Fibroblast of lung (primary cell): ENCODE results near the gene OR2AG2. TPM values are rescaled to one million over a fixed set of nuclear protein-coding genes. Genes with fewer than 3 reads are reported as not detected.

Source experiments
- DNase-seq, 2 donors: peaks; one replicate each; pipeline versions ENCODE4 v3.0.0 to v3.0.0-alpha.2; 2010; ENCODE audit warnings: low read depth in 2 of 2
- H2AFZ ChIP-seq: 2 replicates; pipeline ENCODE4 v1.5.1; 2012; ENCODE audit warnings: low read length, control low read depth, inconsistent platforms
- H3K27ac ChIP-seq: 2 replicates; pipeline ENCODE4 v1.5.1; 2011; ENCODE audit warnings: low read length, control low read depth; ENCODE audit not compliant: insufficient read depth
- H3K27me3 ChIP-seq: 2 replicates; pipeline ENCODE4 v1.5.1; 2011; ENCODE audit warnings: mild to moderate bottlenecking, low read length; ENCODE audit not compliant: control insufficient read depth, insufficient read depth
- H3K36me3 ChIP-seq: 2 replicates; pipeline ENCODE4 v1.5.1; 2011; ENCODE audit warnings: low read length; ENCODE audit not compliant: control insufficient read depth, insufficient read depth
- H3K4me1 ChIP-seq: 2 replicates; pipeline ENCODE4 v1.5.1; 2011; ENCODE audit warnings: low read length; ENCODE audit not compliant: control insufficient read depth, insufficient read depth; ENCODE audit errors: extremely low read depth
- H3K4me2 ChIP-seq: 2 replicates; pipeline ENCODE4 v1.5.1; 2011; ENCODE audit warnings: low read length, control low read depth; ENCODE audit not compliant: insufficient read depth; ENCODE audit errors: extremely low read depth
- H3K4me3 ChIP-seq, 4 experiments: fragments of 200-600 bp in 1 of 4; sonication (generic) in 1 of 4; replicated peaks in 1 of 4; 2 replicates each; pipeline ENCODE4 v1.5.1; 2011 to 2016; ENCODE audit warnings: low read length in 4 of 4, low read depth in 3 of 4, mild to moderate bottlenecking in 3 of 4, control low read depth in 2 of 4, inconsistent platforms in 1 of 4, mixed read lengths in 1 of 4; ENCODE audit not compliant: insufficient read depth in 1 of 4; ENCODE audit errors: control extremely low read depth in 1 of 4
- H3K79me2 ChIP-seq: 2 replicates; pipeline ENCODE4 v1.5.1; 2012; ENCODE audit warnings: mild to moderate bottlenecking, low read length, inconsistent platforms; ENCODE audit not compliant: control insufficient read depth, insufficient read depth
- H3K9ac ChIP-seq: 2 replicates; pipeline ENCODE4 v1.5.1; 2011; ENCODE audit warnings: mild to moderate bottlenecking, low read length, control low read depth; ENCODE audit not compliant: insufficient read depth
- H3K9me3 ChIP-seq: 2 replicates; pipeline ENCODE4 v1.5.1; 2012; ENCODE audit warnings: low read depth, low read length; ENCODE audit not compliant: control insufficient read depth, insufficient read depth
- H4K20me1 ChIP-seq: 2 replicates; pipeline ENCODE4 v1.5.1; 2011; ENCODE audit warnings: low read length; ENCODE audit not compliant: control insufficient read depth, insufficient read depth; ENCODE audit errors: extremely low read depth
- CTCF ChIP-seq, 2 donors: IDR thresholded peaks in 1 of 2; conservative IDR thresholded peaks in 1 of 2; 1 replicate in 1 of 2; 2 replicates in 1 of 2; pipeline ENCODE4 v1.5.1; 2011 to 2012; ENCODE audit warnings: low read length in 2 of 2, control low read depth in 1 of 2, inconsistent platforms in 1 of 2, low read depth in 1 of 2, mild to moderate bottlenecking in 1 of 2
- EZH2 ChIP-seq: IDR thresholded peaks from 2 replicates; pipeline ENCODE4 v1.5.1; 2012; ENCODE audit warnings: low read length, control low read depth, mild to moderate bottlenecking; ENCODE audit errors: missing control alignments
- polyA plus RNA-seq, 2 donors: library from polyadenylated mRNA; depleted of rRNA in 1 of 2; stranded (reverse) in 1 of 2; unstranded in 1 of 2; fragments of >200 nt; gene quantifications; 2 replicates each; pipeline ENCODE4 v1.2.1, GENCODE V29; 2011 to 2012; ENCODE audit warnings: missing spikeins in 1 of 2
- total RNA-seq: library from RNA; depleted of rRNA; stranded (reverse); fragments of >200 nt; gene quantifications from 2 replicates; pipeline ENCODE4 v1.2.1, GENCODE V29; 2014

Gene OR2AG2
- total and polyA plus RNA-seq, 2 donors (not counting 1 experiment from before 2014, with no cell fraction given), result under 0.01 to 0.03 TPM

GRCh38 chr11:6727971-6728760 lies 43.6 kb downstream of the OR2AG2 start:
- no peak overlapping the region for H3K9ac ChIP-seq
- H3K4me2 ChIP-seq, result no peak overlapping the region
- H3K4me3 ChIP-seq, result no peak overlapping the region
- H3K4me1 ChIP-seq, result no peaks in the 10 kb centered on the region
- no peaks in the 10 kb centered on the region for H4K20me1 ChIP-seq
- no peaks in the 10 kb centered on the region for H3K9me3 ChIP-seq
- no peak for TF ChIP-seq EZH2
- TF ChIP-seq CTCF (conservative IDR thresholded peaks at IDR 0.05 in 1 of 2, IDR thresholded peaks at IDR 0.05 in 1 of 2; ENCODE audit: low read depth in 1 of 2, low read length in 2 of 2), result no peak
- H3K36me3 ChIP-seq, result no peaks in the 10 kb centered on the region
- no peak overlapping the region for H3K27ac ChIP-seq
- DNase-seq, result no peak
- H3K79me2 ChIP-seq, result no peaks in the 10 kb centered on the region
- no peak overlapping the region for H2AFZ ChIP-seq
- H3K27me3 ChIP-seq, result peaks cover 3% of the 10 kb centered on the region

DNA sequence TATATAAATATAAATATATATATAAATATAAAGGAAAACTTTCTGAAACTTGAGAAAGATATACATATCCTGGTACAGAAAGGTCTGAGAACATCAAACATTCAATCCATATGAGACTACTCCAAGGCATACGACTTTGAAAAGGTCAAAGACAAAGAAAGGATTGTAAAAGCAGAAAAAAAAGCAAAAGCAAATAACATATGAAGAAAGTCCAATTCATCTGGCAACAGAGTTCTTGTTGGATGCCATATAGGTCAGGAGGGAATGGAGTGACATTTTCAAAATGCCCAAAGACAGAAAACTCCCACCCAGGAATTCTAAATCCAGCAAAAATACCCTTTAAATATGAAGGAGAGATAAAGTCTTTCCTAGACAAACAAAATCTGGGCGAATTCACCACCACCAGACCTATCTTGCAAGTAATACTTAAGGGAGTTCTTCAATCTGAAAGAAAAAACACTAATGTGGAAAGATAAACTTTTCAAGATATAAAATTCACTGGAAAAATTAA lies 46.3 kb downstream of the OR2AG2 start:
- Histone ChIP-seq H3K9ac (no peak overlapping the region), H3K79me2 (no peaks in the 10 kb centered on the region), H4K20me1 (no peaks in the 10 kb centered on the region), H3K27ac (no peak overlapping the region), H3K36me3 (no peaks in the 10 kb centered on the region), H3K27me3 (peaks cover 3% of the 10 kb centered on the region), H3K4me2 (no peak overlapping the region), H2AFZ (no peak overlapping the region), H3K4me1 (no peaks in the 10 kb centered on the region), H3K4me3 (no peak overlapping the region), H3K9me3 (no peaks in the 10 kb centered on the region)
- DNase-seq, result no peak
- TF ChIP-seq CTCF (conservative IDR thresholded peaks at IDR 0.05 in 1 of 2, IDR thresholded peaks at IDR 0.05 in 1 of 2; ENCODE audit: low read depth in 1 of 2, low read length in 2 of 2) (no peak), EZH2 (no peak)

GRCh38 chr11:6724013-6724412 lies 47.8 kb downstream of the OR2AG2 start:
- no peak overlapping the region for H3K4me2 ChIP-seq
- H4K20me1 ChIP-seq, result no peaks in the 10 kb centered on the region
- H3K9me3 ChIP-seq, result no peaks in the 10 kb centered on the region
- H3K4me3 ChIP-seq, result no peak overlapping the region
- H3K27me3 ChIP-seq, result peaks cover 3% of the 10 kb centered on the region
- no peak overlapping the region for H3K9ac ChIP-seq
- no peaks in the 10 kb centered on the region for H3K4me1 ChIP-seq
- no peaks in the 10 kb centered on the region for H3K36me3 ChIP-seq
- H3K79me2 ChIP-seq, result no peaks in the 10 kb centered on the region
- H2AFZ ChIP-seq, result no peak overlapping the region
- no peak for TF ChIP-seq CTCF (conservative IDR thresholded peaks at IDR 0.05 in 1 of 2, IDR thresholded peaks at IDR 0.05 in 1 of 2; ENCODE audit: low read depth in 1 of 2, low read length in 2 of 2)
- TF ChIP-seq EZH2, result no peak
- no peak overlapping the region for H3K27ac ChIP-seq
- DNase-seq, result no peak
